Neuronal stem cell (in vitro differentiated cells): ENCODE data around the gene MBOAT1.

Experiments used
- DNase-seq: peaks from one replicate; pipeline ENCODE4 v3.0.0-alpha.2; 2013; ENCODE audit warnings: low spot score
- H2AFZ ChIP-seq: one replicate; pipeline ENCODE4 v1.6.1; 2013; ENCODE audit warnings: mild to moderate bottlenecking, low read length, inconsistent platforms
- H2AK5ac ChIP-seq: 2 replicates; pipeline ENCODE4 v1.6.1; 2013; ENCODE audit warnings: low read depth, mild to moderate bottlenecking, inconsistent platforms, low read length, moderate library complexity, mixed read lengths
- H2BK120ac ChIP-seq: 2 replicates; pipeline ENCODE4 v1.6.1; 2013; ENCODE audit warnings: low read depth, mild to moderate bottlenecking, inconsistent platforms, low read length, moderate library complexity, mixed read lengths
- H2BK12ac ChIP-seq: one replicate; pipeline ENCODE4 v1.6.1; 2013; ENCODE audit warnings: low read length, inconsistent platforms
- H2BK15ac ChIP-seq: 2 replicates; pipeline ENCODE4 v1.6.1; 2013; ENCODE audit warnings: mild to moderate bottlenecking, low read length, inconsistent platforms, mixed read lengths
- H2BK5ac ChIP-seq: one replicate; pipeline ENCODE4 v1.6.1; 2013; ENCODE audit warnings: inconsistent platforms, mild to moderate bottlenecking, low read length, moderate library complexity
- H3K14ac ChIP-seq: one replicate; pipeline ENCODE4 v1.6.1; 2013; ENCODE audit warnings: low read length, inconsistent platforms
- H3K18ac ChIP-seq: 2 replicates; pipeline ENCODE4 v1.6.1; 2013; ENCODE audit warnings: low read length, inconsistent platforms
- H3K23ac ChIP-seq: 2 replicates; pipeline ENCODE4 v1.6.1; 2013; ENCODE audit warnings: low read depth, mild to moderate bottlenecking, mixed read lengths, low read length, inconsistent platforms; ENCODE audit not compliant: poor library complexity
- H3K27ac ChIP-seq: replicated peaks from 3 replicates; pipeline ENCODE4 v1.5.1; 2013; ENCODE audit warnings: low read length, inconsistent platforms
- H3K27me3 ChIP-seq, 3 experiments: 2 replicates each; pipeline ENCODE4 v1.6.1; 2013; ENCODE audit warnings: low read length in 3 of 3, mild to moderate bottlenecking in 2 of 3, inconsistent platforms in 1 of 3, low read depth in 1 of 3, mixed read lengths in 1 of 3, moderate library complexity in 1 of 3; ENCODE audit not compliant: control insufficient read depth in 3 of 3, insufficient read depth in 3 of 3
- H3K36me3 ChIP-seq, 2 donors: replicated peaks in 1 of 2; 2 replicates each; pipeline ENCODE4 v1.6.1; 2013; ENCODE audit warnings: low read length in 2 of 2; ENCODE audit not compliant: control insufficient read depth in 2 of 2, insufficient read depth in 2 of 2
- H3K4ac ChIP-seq: 2 replicates; pipeline ENCODE4 v1.6.1; 2013; ENCODE audit warnings: inconsistent platforms, mild to moderate bottlenecking, low read length, moderate library complexity
- H3K4me1 ChIP-seq, 2 donors: 1 replicate in 1 of 2; 2 replicates in 1 of 2; pipeline ENCODE4 v1.6.1; 2013; ENCODE audit warnings: low read length in 2 of 2, low read depth in 1 of 2; ENCODE audit not compliant: control insufficient read depth in 2 of 2, insufficient read depth in 1 of 2
- H3K4me2 ChIP-seq: one replicate; pipeline ENCODE4 v1.6.1; 2013; ENCODE audit warnings: mild to moderate bottlenecking, low read length, inconsistent platforms; ENCODE audit not compliant: insufficient read depth, poor library complexity, severe bottlenecking
- H3K4me3 ChIP-seq, 2 donors: 2 replicates each; pipeline ENCODE4 v1.5.1; 2013; ENCODE audit warnings: low read length in 2 of 2, mild to moderate bottlenecking in 2 of 2, inconsistent platforms in 1 of 2, moderate library complexity in 1 of 2
- H3K79me1 ChIP-seq: one replicate; pipeline ENCODE4 v1.6.1; 2013; ENCODE audit warnings: low read depth, mild to moderate bottlenecking, inconsistent platforms, low read length, moderate library complexity
- H3K9ac ChIP-seq: one replicate; pipeline ENCODE4 v1.6.1; 2013; ENCODE audit warnings: mild to moderate bottlenecking, low read depth, low read length, inconsistent platforms; ENCODE audit not compliant: poor library complexity
- H3K9me3 ChIP-seq, 2 donors: replicated peaks in 1 of 2; 2 replicates each; pipeline versions ENCODE3 to v1.6.1; 2013; ENCODE audit warnings: low read length in 2 of 2, mild to moderate bottlenecking in 2 of 2, inconsistent platforms in 1 of 2, low read depth in 1 of 2, mixed read lengths in 1 of 2, moderate library complexity in 1 of 2; ENCODE audit not compliant: control insufficient read depth in 2 of 2, insufficient read depth in 1 of 2
- H4K8ac ChIP-seq: one replicate; pipeline ENCODE4 v1.6.1; 2013; ENCODE audit warnings: low read depth, mild to moderate bottlenecking, inconsistent platforms, low read length, moderate library complexity
- H4K91ac ChIP-seq: one replicate; pipeline ENCODE4 v1.6.1; 2013; ENCODE audit warnings: low read length, low read depth, mild to moderate bottlenecking, inconsistent platforms; ENCODE audit not compliant: poor library complexity
- WGBS, 2 donors: extraction: QIAGEN DNeasy Blood & Tissue Kit; methylation state at CpG; one replicate each; pipeline ENCODE4 v1.1.7; 2013; ENCODE audit warnings: missing lambda C conversion rate in 2 of 2, mixed read lengths in 1 of 2; ENCODE audit not compliant: insufficient read length in 2 of 2, insufficient replicate concordance in 1 of 2; ENCODE audit errors: extremely low coverage in 2 of 2; 5-methylcytosine and 5-hydroxymethylcytosine counted together

Gene MBOAT1

GRCh38 chr6:20198156-20198774 is 14.0 kb downstream of the MBOAT1 start:
- Histone ChIP-seq H3K9ac (no peak overlapping the region), H2AK5ac (no peak overlapping the region), H2BK120ac (no peak overlapping the region), H2BK5ac (no peak overlapping the region), H2BK15ac (no peak overlapping the region), H4K8ac (no peak overlapping the region), H3K9me3 (peaks cover 0 to 2% of the 10 kb centered on the region in 2 donors), H3K27me3 (no peaks in the 10 kb centered on the region), H3K36me3 (no peaks in the 10 kb centered on the region), H3K79me1 (no peaks in the 10 kb centered on the region), H3K23ac (no peak overlapping the region), H3K14ac (no peak overlapping the region), H3K4me1 (peaks cover 0 to 9% of the 10 kb centered on the region in 2 donors), H4K91ac (no peak overlapping the region), H3K4ac (no peak overlapping the region), H2AFZ (no peak overlapping the region), H3K27ac (no peak overlapping the region), H2BK12ac (no peak overlapping the region), H3K4me2 (no peak overlapping the region), H3K18ac (no peak overlapping the region), H3K4me3 (no peak overlapping the region)
- WGBS, 2 donors, result no CpG with 5 or more reads among the region's 6 CpGs
- no peak for DNase-seq

- Histone ChIP-seq H2BK12ac (no peak overlapping the region), H3K9ac (no peak overlapping the region), H2BK5ac (no peak overlapping the region), H3K4me1 (peaks cover 0 to 9% of the 10 kb centered on the region in 2 donors), H2BK15ac (no peak overlapping the region), H4K8ac (no peak overlapping the region), H3K18ac (no peak overlapping the region), H3K4me2 (no peak overlapping the region), H3K27me3 (no peaks in the 10 kb centered on the region), H3K27ac (no peak overlapping the region), H3K4ac (no peak overlapping the region), H2BK120ac (no peak overlapping the region), H3K23ac (no peak overlapping the region), H3K4me3 (no peak overlapping the region), H2AK5ac (no peak overlapping the region), H2AFZ (no peak overlapping the region), H4K91ac (no peak overlapping the region), H3K9me3 (peaks cover 0 to 2% of the 10 kb centered on the region in 2 donors), H3K14ac (no peak overlapping the region), H3K36me3 (no peaks in the 10 kb centered on the region), H3K79me1 (no peaks in the 10 kb centered on the region)
- no CpG with 5 or more reads among the region's 3 CpGs for WGBS, 2 donors
- no peak for DNase-seq
These were observed 15.0 kb downstream of the MBOAT1 start for GRCh38 chr6:20197251-20197650.

GRCh38 chr6:20192625-20193024 is 19.6 kb downstream of the MBOAT1 start:
- H3K36me3 ChIP-seq, result no peaks in the 10 kb centered on the region

GRCh38 chr6:20191992-20192391 is 20.3 kb downstream of the MBOAT1 start:
- no peak for DNase-seq
- WGBS, 2 donors, result no CpG with 5 or more reads among the region's 1 CpG

More at GRCh38 chr6:20192625-20193024, 19.6 kb downstream of the MBOAT1 start:
- Histone ChIP-seq H3K18ac (no peak overlapping the region), H3K23ac (no peak overlapping the region), H3K27me3 (no peaks in the 10 kb centered on the region), H2BK12ac (no peak overlapping the region), H3K4me2 (no peak overlapping the region), H2BK5ac (no peak overlapping the region), H4K8ac (no peak overlapping the region), H2AK5ac (no peak overlapping the region), H3K14ac (no peak overlapping the region), H4K91ac (no peak overlapping the region), H2BK15ac (no peak overlapping the region), H3K79me1 (no peaks in the 10 kb centered on the region), H3K4me1 (peaks cover 3 to 6% of the 10 kb centered on the region in 2 donors), H3K4me3 (no peak overlapping the region), H3K27ac (no peak overlapping the region), H2BK120ac (no peak overlapping the region), H3K9ac (no peak overlapping the region), H3K9me3 (peaks cover 3 to 5% of the 10 kb centered on the region in 2 donors), H3K4ac (no peak overlapping the region), H2AFZ (no peak overlapping the region)
- no CpG with 5 or more reads among the region's 4 CpGs for WGBS, 2 donors
- DNase-seq, result no peak

More at GRCh38 chr6:20191992-20192391, 20.3 kb downstream of the MBOAT1 start:
- Histone ChIP-seq H3K36me3 (no peaks in the 10 kb centered on the region), H4K8ac (no peak overlapping the region), H3K14ac (no peak overlapping the region), H3K9me3 (peaks cover 3 to 5% of the 10 kb centered on the region in 2 donors), H3K4me1 (peaks cover 0 to 3% of the 10 kb centered on the region in 2 donors), H3K79me1 (no peaks in the 10 kb centered on the region), H3K27ac (no peak overlapping the region), H2AFZ (no peak overlapping the region), H3K23ac (no peak overlapping the region), H2BK5ac (no peak overlapping the region), H2BK120ac (no peak overlapping the region), H3K4me3 (no peak overlapping the region), H2AK5ac (no peak overlapping the region), H3K18ac (no peak overlapping the region), H2BK12ac (no peak overlapping the region), H4K91ac (no peak overlapping the region), H3K27me3 (no peaks in the 10 kb centered on the region), H3K4ac (no peak overlapping the region), H3K4me2 (no peak overlapping the region), H2BK15ac (no peak overlapping the region), H3K9ac (no peak overlapping the region)
